ENCODE results near the gene ELF2.
"Not testable (repeated sequence)": the region's sequence is repeated elsewhere in the genome, so short reads cannot be mapped to it uniquely, and the experiment has no call there.

ELF2 gene

GRCh38 chr4:139060591-139060990 lies 116.4 kb downstream of the ELF2 start:
- H3K36me3 ChIP-seq: peaks cover 62 to 88% (median 69%) of the 10 kb centered on the region in 3 donors
- no peaks in the 10 kb centered on the region for H3K9me3 ChIP-seq
- no peaks in the 10 kb centered on the region for H3K27me3 ChIP-seq
- no peak for DNase-seq
- intact Hi-C loops (cut with DNase I; ENCODE audit: low total_unique reads): no loop called here
- no peak overlapping the region for H3K4me3 ChIP-seq
- no peak for TF ChIP-seq CTCF (IDR thresholded peaks at IDR 0.05)
- no peak overlapping the region for H3K27ac ChIP-seq
- peaks cover 0 to 14% (median 0%) of the 10 kb centered on the region in 4 donors for H3K4me1 ChIP-seq

GRCh38 chr4:139059026-139059425 lies 118.0 kb downstream of the ELF2 start:
- H3K27ac ChIP-seq; H3K27me3 ChIP-seq; H3K9me3 ChIP-seq; H3K4me3 ChIP-seq; DNase-seq; intact Hi-C loops (cut with DNase I; ENCODE audit: low total_unique reads): not testable (repeated sequence)
- peaks cover 53 to 77% (median 61%) of the 10 kb centered on the region in 3 donors for H3K36me3 ChIP-seq
- peaks cover 0 to 29% (median 2%) of the 10 kb centered on the region in 4 donors for H3K4me1 ChIP-seq

DNA sequence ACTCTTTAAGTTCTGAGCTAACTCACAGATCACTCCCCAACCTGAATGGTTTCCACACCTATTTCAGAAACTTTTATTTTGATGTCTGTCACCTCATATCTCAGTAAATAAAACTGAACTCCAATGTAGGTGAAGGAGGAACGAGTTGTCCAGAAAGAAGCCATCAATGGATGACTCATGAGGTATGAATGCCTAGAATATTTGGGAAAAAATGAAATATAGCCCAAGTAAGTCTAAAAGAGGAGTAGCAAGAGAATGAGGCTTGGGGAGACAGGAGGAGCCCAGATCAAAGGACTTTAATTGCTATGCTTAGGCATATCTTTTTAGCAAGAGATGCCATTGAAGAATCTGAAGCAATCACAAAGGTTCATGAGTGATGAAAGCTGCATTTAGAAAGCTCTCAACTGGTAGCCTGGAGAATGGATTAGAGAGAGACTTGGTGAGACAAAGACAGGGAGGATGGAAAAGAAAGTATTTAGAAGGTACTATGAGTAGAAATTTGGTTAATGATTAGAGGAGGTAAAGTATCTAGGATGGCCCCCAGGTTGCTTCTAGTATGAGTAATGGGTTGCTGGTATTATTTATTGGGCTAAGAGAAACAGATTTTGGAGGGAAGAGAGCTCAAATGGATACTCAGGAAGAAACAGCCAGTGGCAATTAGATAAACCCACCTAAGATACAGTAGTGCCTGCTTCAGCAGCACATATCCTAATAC lies 122.1 kb downstream of the ELF2 start:
- Histone ChIP-seq H3K36me3 (peaks cover 18 to 63% (median 38%) of the 10 kb centered on the region in 3 donors), H3K4me3 (no peak overlapping the region), H3K27me3 (no peaks in the 10 kb centered on the region), H3K9me3 (no peaks in the 10 kb centered on the region), H3K4me1 (peaks cover 0 to 31% (median 4%) of the 10 kb centered on the region in 4 donors), H3K27ac (no peak overlapping the region)
- intact Hi-C loops (cut with DNase I; ENCODE audit: low total_unique reads): no loop called here
- no peak for TF ChIP-seq CTCF (IDR thresholded peaks at IDR 0.05)
- DNase-seq: no peak

- H3K27me3 ChIP-seq: no peaks in the 10 kb centered on the region
- H3K36me3 ChIP-seq: peaks cover 8 to 55% (median 29%) of the 10 kb centered on the region in 3 donors
- no peak for DNase-seq
- no peaks in the 10 kb centered on the region for H3K9me3 ChIP-seq
- H3K4me1 ChIP-seq: peaks cover 0 to 31% (median 4%) of the 10 kb centered on the region in 4 donors
- intact Hi-C loops (cut with DNase I; ENCODE audit: low total_unique reads): no loop called here
- H3K27ac ChIP-seq: no peak overlapping the region
- TF ChIP-seq CTCF (IDR thresholded peaks at IDR 0.05): no peak
- H3K4me3 ChIP-seq: no peak overlapping the region
Observed at GRCh38 chr4:139053909-139054308, 123.1 kb downstream of the ELF2 start.

DNA sequence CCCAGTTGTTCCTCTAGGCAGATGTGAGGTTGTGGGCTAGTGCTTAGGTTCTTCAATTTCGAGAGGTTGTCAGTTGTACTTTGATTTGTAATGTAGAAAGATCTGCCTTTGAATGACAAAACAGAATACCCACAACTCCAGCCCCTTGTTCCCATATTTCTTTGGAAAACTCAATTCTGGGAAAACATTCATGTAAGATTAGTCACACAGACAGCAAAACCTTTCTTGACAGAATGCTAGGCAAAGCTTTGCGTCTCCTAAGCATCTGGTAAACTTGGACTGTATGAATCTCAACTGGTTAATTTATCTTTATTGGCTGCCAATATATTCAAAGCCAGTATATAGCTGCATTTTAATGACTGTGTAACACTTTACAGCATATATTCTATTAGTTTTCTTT lies 126.6 kb downstream of the ELF2 start:
- Histone ChIP-seq H3K27me3 (no peaks in the 10 kb centered on the region), H3K4me1 (peaks cover 0 to 17% (median 4%) of the 10 kb centered on the region in 4 donors), H3K27ac (no peak overlapping the region), H3K9me3 (no peaks in the 10 kb centered on the region), H3K4me3 (no peak overlapping the region), H3K36me3 (peaks cover 8 to 51% (median 39%) of the 10 kb centered on the region in 3 donors)
- intact Hi-C loops (cut with DNase I; ENCODE audit: low total_unique reads): no loop called here
- DNase-seq: no peak
- no peak for TF ChIP-seq CTCF (IDR thresholded peaks at IDR 0.05)

DNA sequence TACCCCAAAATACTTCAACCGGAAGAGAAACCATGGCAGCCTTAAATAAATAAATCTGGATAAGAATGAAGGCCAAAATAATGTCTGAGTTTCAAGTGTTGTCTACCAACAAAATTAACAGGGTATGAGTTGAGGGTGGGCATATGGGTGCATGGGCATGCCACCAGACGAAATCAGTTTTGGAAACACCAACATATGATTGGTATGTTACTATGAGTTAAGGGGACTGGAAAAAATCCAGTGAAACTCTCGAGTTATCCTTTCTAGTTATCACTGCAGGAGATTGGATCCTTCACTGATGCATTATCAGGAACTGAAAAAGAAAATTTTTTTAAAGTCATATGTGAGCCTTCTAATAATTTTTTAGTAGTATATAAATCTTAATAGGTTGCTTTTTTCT lies 129.0 kb downstream of the ELF2 start:
- Histone ChIP-seq H3K27ac (no peak overlapping the region), H3K4me1 (peaks cover 0 to 9% (median 0%) of the 10 kb centered on the region in 4 donors), H3K4me3 (no peak overlapping the region), H3K9me3 (no peaks in the 10 kb centered on the region), H3K27me3 (no peaks in the 10 kb centered on the region), H3K36me3 (peaks cover 10 to 46% (median 38%) of the 10 kb centered on the region in 3 donors)
- no peak for DNase-seq
- intact Hi-C loops (cut with DNase I; ENCODE audit: low total_unique reads): no loop called here
- no peak for TF ChIP-seq CTCF (IDR thresholded peaks at IDR 0.05)

Measured in tibial artery (tissue), 4 donors.